Measurements from ENCODE around the gene PGM3.
A peak's percentile ranks its signal among the peaks of the same experiment; 100 is the strongest.

Gene PGM3

DNA sequence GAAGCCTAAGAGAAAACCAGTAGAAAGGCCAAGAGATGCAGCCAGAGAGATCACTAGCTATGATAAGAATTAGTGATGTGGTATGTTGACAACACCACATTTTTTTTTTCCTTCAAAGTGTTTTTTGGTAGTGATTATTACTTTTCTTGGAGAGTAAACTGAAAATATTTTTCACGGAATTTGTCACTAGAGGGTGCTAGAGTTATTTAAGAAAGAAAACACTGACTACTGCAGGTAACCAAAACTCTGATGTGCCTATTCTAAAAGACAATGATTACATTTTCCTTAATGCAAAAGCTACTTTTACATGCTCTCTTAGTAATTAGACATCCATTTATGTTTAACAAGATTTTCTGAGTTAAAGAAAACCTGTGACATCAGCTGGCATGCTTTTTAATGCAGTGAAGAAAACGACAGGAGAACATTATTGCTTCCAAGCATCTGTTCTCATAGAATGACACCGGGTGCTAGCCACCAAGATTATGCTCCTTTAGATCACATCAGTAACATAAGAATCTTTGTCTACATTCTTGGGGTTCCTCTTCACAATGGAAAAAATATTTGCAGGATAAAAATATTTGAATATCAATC is 28.9 kb upstream of the PGM3 start:
- Histone ChIP-seq H3K4me2 (ENCODE audit: insufficient read depth, low read length) (no peak overlapping the region), H3K4me3 (ENCODE audit: low read depth in 1 of 2, low read length in 2 of 2) (no peak overlapping the region), H3K27me3 (ENCODE audit: insufficient read depth, low read length, poor library complexity) (no peaks in the 10 kb centered on the region), H3K9me3 (ENCODE audit: insufficient read depth, low read length, severe bottlenecking) (no peaks in the 10 kb centered on the region), H3K4me1 (ENCODE audit: insufficient read depth, low read length) (no peaks in the 10 kb centered on the region), H4K20me1 (ENCODE audit: insufficient read depth, low read length) (no peaks in the 10 kb centered on the region), H3K36me3 (ENCODE audit: insufficient read depth, low read length) (no peaks in the 10 kb centered on the region), H3K79me2 (ENCODE audit: insufficient read depth, low read length) (no peaks in the 10 kb centered on the region), H3K9ac (ENCODE audit: low read depth, low read length) (no peak overlapping the region), H2AFZ (ENCODE audit: low read depth, low read length) (no peak overlapping the region), H3K27ac (ENCODE audit: low read length) (no peak overlapping the region)
- ATAC-seq (ENCODE audit: insufficient read depth, low read depth), result 0 out of 3 replicates have a peak, but pooled peaks have one; percentile 44
- no peak for DNase-seq
- TF ChIP-seq, protein P1, sequence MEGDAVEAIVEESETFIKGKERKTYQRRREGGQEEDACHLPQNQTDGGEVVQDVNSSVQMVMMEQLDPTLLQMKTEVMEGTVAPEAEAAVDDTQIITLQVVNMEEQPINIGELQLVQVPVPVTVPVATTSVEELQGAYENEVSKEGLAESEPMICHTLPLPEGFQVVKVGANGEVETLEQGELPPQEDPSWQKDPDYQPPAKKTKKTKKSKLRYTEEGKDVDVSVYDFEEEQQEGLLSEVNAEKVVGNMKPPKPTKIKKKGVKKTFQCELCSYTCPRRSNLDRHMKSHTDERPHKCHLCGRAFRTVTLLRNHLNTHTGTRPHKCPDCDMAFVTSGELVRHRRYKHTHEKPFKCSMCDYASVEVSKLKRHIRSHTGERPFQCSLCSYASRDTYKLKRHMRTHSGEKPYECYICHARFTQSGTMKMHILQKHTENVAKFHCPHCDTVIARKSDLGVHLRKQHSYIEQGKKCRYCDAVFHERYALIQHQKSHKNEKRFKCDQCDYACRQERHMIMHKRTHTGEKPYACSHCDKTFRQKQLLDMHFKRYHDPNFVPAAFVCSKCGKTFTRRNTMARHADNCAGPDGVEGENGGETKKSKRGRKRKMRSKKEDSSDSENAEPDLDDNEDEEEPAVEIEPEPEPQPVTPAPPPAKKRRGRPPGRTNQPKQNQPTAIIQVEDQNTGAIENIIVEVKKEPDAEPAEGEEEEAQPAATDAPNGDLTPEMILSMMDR (IDR thresholded peaks at IDR 0.05; ENCODE audit: borderline replicate concordance, extremely low read depth, low read length, poor library complexity, severe bottlenecking), result peak; percentile 61
- TF ChIP-seq EZH2 (IDR thresholded peaks at IDR 0.05; ENCODE audit: borderline replicate concordance, low read depth, low read length, severe bottlenecking), result no peak

DNA sequence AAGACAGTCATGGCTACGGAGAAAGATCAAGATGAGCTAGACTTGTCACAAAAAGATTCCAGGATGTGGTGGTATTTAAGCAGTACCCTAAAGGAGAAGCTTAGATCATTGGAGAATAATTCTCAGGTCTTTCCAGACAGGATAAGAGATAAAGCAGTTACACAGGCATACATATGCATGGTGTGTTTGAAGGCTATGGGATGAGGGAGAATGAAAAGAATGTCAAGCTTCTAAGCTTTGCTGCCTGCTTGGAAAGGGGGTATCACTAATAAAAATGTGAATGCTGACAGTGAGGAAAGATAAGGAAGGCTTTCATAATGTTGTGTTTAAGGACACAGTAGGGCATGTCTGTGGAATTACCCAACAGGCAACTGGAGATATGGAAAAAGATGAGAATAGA is 28.2 kb upstream of the PGM3 start:
- H2AFZ ChIP-seq (ENCODE audit: low read depth, low read length), result no peak overlapping the region
- H3K27ac ChIP-seq (ENCODE audit: low read length), result no peak overlapping the region
- H3K36me3 ChIP-seq (ENCODE audit: insufficient read depth, low read length), result no peaks in the 10 kb centered on the region
- H3K4me3 ChIP-seq (ENCODE audit: low read depth in 1 of 2, low read length in 2 of 2), result no peak overlapping the region
- no peaks in the 10 kb centered on the region for H3K27me3 ChIP-seq (ENCODE audit: insufficient read depth, low read length, poor library complexity)
- H3K4me1 ChIP-seq (ENCODE audit: insufficient read depth, low read length), result no peaks in the 10 kb centered on the region
- no peak for ATAC-seq (ENCODE audit: insufficient read depth, low read depth)
- H4K20me1 ChIP-seq (ENCODE audit: insufficient read depth, low read length), result no peaks in the 10 kb centered on the region
- H3K4me2 ChIP-seq (ENCODE audit: insufficient read depth, low read length), result no peak overlapping the region
- no peaks in the 10 kb centered on the region for H3K9me3 ChIP-seq (ENCODE audit: insufficient read depth, low read length, severe bottlenecking)
- no peak for DNase-seq
- H3K9ac ChIP-seq (ENCODE audit: low read depth, low read length), result no peak overlapping the region
- no peaks in the 10 kb centered on the region for H3K79me2 ChIP-seq (ENCODE audit: insufficient read depth, low read length)
- TF ChIP-seq, protein P1 (IDR thresholded peaks at IDR 0.05; ENCODE audit: borderline replicate concordance, extremely low read depth, low read length, poor library complexity, severe bottlenecking), result no peak
- TF ChIP-seq EZH2 (IDR thresholded peaks at IDR 0.05; ENCODE audit: borderline replicate concordance, low read depth, low read length, severe bottlenecking), result no peak

DNA sequence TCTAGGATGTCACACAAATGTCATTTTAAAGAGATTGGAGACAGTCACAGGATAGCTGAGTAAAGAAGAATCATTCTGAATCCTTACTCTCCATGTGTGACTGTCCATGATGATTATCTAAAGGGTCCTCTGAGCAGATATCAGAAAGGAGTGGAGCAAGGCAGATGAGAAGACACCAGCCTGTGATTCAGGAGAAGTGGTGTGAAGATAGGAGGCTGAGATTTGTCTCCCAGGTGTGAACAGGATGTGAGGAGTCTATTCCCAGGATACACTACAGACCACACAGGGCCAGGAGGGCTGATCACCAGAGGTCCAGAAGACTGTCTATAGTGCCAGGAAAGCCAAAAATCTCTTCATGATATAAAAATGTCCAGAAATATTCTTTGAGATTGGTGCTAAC is 27.1 kb upstream of the PGM3 start:
- no peaks in the 10 kb centered on the region for H3K36me3 ChIP-seq (ENCODE audit: insufficient read depth, low read length)
- H3K9me3 ChIP-seq (ENCODE audit: insufficient read depth, low read length, severe bottlenecking), result no peaks in the 10 kb centered on the region
- no peak overlapping the region for H3K27ac ChIP-seq (ENCODE audit: low read length)
- TF ChIP-seq EZH2 (IDR thresholded peaks at IDR 0.05; ENCODE audit: borderline replicate concordance, low read depth, low read length, severe bottlenecking), result no peak
- TF ChIP-seq, protein P1 (IDR thresholded peaks at IDR 0.05; ENCODE audit: borderline replicate concordance, extremely low read depth, low read length, poor library complexity, severe bottlenecking), result no peak
- H4K20me1 ChIP-seq (ENCODE audit: insufficient read depth, low read length), result no peaks in the 10 kb centered on the region
- no peak overlapping the region for H3K4me2 ChIP-seq (ENCODE audit: insufficient read depth, low read length)
- H2AFZ ChIP-seq (ENCODE audit: low read depth, low read length), result no peak overlapping the region
- DNase-seq, result no peak
- no peaks in the 10 kb centered on the region for H3K27me3 ChIP-seq (ENCODE audit: insufficient read depth, low read length, poor library complexity)
- no peak overlapping the region for H3K9ac ChIP-seq (ENCODE audit: low read depth, low read length)
- no peak overlapping the region for H3K4me3 ChIP-seq (ENCODE audit: low read depth in 1 of 2, low read length in 2 of 2)
- no peaks in the 10 kb centered on the region for H3K79me2 ChIP-seq (ENCODE audit: insufficient read depth, low read length)
- H3K4me1 ChIP-seq (ENCODE audit: insufficient read depth, low read length), result no peaks in the 10 kb centered on the region
- ATAC-seq (ENCODE audit: insufficient read depth, low read depth), result no peak

All from DND-41 (cell line).